ENCODE data around the gene IGF2R.
A peak's percentile ranks its signal among the peaks of the same experiment; 100 is the strongest.

Gene IGF2R

GRCh38 chr6:159952289-159953005 lies 16.4 kb upstream of the IGF2R start:
- H4K20me1 ChIP-seq, result no peaks in the 10 kb centered on the region
- H3K9me3 ChIP-seq, result no peaks in the 10 kb centered on the region
- no peaks in the 10 kb centered on the region for H3K27me3 ChIP-seq
- TF ChIP-seq Cebpa-rat (IDR thresholded peaks at IDR 0.05), result no peak
- no peak overlapping the region for H3K9ac ChIP-seq
- H3K36me3 ChIP-seq, result no peaks in the 10 kb centered on the region
- H3K4me2 ChIP-seq, result peak overlapping the region; percentile 16; the same call in 1 of the 2 replicates
- no peak overlapping the region for H3K4me3 ChIP-seq
- 0 out of 2 replicates have a peak, but pooled peaks cover 6% of the 10 kb centered on the region for H3K4me1 ChIP-seq
- H3K27ac ChIP-seq, result no peak overlapping the region

- Histone ChIP-seq H3K4me1 (0 out of 2 replicates have a peak, but pooled peaks cover 6% of the 10 kb centered on the region), H3K27ac (no peak overlapping the region), H3K4me3 (no peak overlapping the region), H3K9ac (no peak overlapping the region), H3K4me2 (no peak overlapping the region), H3K9me3 (no peaks in the 10 kb centered on the region), H3K27me3 (no peaks in the 10 kb centered on the region), H3K36me3 (no peaks in the 10 kb centered on the region), H4K20me1 (no peaks in the 10 kb centered on the region)
- no peak for TF ChIP-seq Cebpa-rat (IDR thresholded peaks at IDR 0.05)
Observed at GRCh38 chr6:159953091-159953601, 15.7 kb upstream of the IGF2R start.

DNA sequence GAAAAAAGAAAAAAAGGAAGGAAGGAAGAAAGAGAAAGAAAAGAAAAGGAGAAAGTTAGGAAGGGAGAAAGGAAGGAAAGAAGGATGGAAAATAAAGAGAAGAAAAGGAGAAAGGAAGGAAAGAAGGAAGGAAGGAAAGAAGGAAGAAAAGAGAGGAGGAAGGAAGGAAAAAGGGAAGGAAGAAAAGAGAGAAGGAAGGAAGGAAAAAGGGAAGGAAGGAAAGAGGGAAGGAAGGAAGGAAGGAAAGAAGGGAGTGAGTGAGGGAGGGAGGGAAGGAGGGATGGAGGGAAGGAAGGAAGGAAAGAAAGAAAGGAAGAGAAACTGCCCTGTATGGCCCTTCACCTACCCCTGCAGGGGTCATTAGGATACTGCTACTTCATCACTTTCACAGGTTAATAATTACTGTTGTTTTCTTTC lies 12.9 kb upstream of the IGF2R start:
- 0 out of 2 replicates have a peak, but pooled peaks cover 6% of the 10 kb centered on the region for H3K4me1 ChIP-seq
- H3K4me2 ChIP-seq, result no peak overlapping the region
- no peaks in the 10 kb centered on the region for H3K27me3 ChIP-seq
- no peak overlapping the region for H3K27ac ChIP-seq
- no peak for TF ChIP-seq Cebpa-rat (IDR thresholded peaks at IDR 0.05)
- H3K9me3 ChIP-seq, result no peaks in the 10 kb centered on the region
- H4K20me1 ChIP-seq, result no peaks in the 10 kb centered on the region
- H3K9ac ChIP-seq, result no peak overlapping the region
- no peaks in the 10 kb centered on the region for H3K36me3 ChIP-seq
- H3K4me3 ChIP-seq, result no peak overlapping the region

GRCh38 chr6:159957071-159957673 lies 11.7 kb upstream of the IGF2R start:
- no peak for TF ChIP-seq Cebpa-rat (IDR thresholded peaks at IDR 0.05)
- Histone ChIP-seq H3K9ac (no peak overlapping the region), H3K4me3 (no peak overlapping the region), H3K27ac (no peak overlapping the region), H3K4me2 (no peak overlapping the region), H3K27me3 (no peaks in the 10 kb centered on the region), H3K36me3 (no peaks in the 10 kb centered on the region), H4K20me1 (no peaks in the 10 kb centered on the region), H3K4me1 (no peaks in the 10 kb centered on the region), H3K9me3 (no peaks in the 10 kb centered on the region)

GRCh38 chr6:159959165-159959975 lies 9.5 kb upstream of the IGF2R start:
- Histone ChIP-seq H3K4me2 (no peak overlapping the region), H3K27me3 (no peaks in the 10 kb centered on the region), H4K20me1 (no peaks in the 10 kb centered on the region), H3K27ac (no peak overlapping the region), H3K4me1 (no peaks in the 10 kb centered on the region), H3K4me3 (no peak overlapping the region), H3K36me3 (no peaks in the 10 kb centered on the region), H3K9me3 (no peaks in the 10 kb centered on the region), H3K9ac (no peak overlapping the region)
- TF ChIP-seq Cebpa-rat (IDR thresholded peaks at IDR 0.05), result no peak

GRCh38 chr6:159959976-159960384 lies 8.9 kb upstream of the IGF2R start:
- Histone ChIP-seq H3K4me3 (no peak overlapping the region), H3K4me1 (no peaks in the 10 kb centered on the region)
- TF ChIP-seq Cebpa-rat (IDR thresholded peaks at IDR 0.05), result no peak

DNA sequence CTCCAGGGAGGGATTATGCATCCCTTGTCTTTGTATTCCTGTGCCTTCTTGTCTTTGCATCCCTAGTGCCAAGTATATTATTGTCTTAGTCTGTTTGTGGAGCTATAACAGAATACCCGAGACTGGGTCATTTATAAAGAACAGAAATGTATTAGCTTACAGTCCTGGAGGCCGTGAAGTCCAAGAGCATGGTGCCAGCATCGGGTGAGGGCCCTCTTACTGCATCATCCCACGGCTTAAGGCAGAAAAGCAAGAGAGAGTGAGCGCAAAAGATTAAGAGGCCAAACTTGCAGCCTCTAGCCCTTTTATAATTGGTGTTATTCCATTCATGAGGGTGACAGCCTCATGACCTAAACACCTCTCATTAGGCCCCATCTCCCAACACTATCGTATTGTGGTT lies 8.4 kb upstream of the IGF2R start:
- Histone ChIP-seq H3K4me3 (no peak overlapping the region), H3K9me3 (no peaks in the 10 kb centered on the region), H3K27me3 (no peaks in the 10 kb centered on the region), H3K4me1 (no peaks in the 10 kb centered on the region), H3K27ac (no peak overlapping the region), H3K4me2 (no peak overlapping the region), H3K36me3 (no peaks in the 10 kb centered on the region), H3K9ac (no peak overlapping the region), H4K20me1 (no peaks in the 10 kb centered on the region)
- TF ChIP-seq Cebpa-rat (IDR thresholded peaks at IDR 0.05), result no peak

More at GRCh38 chr6:159959976-159960384, 8.9 kb upstream of the IGF2R start:
- no peaks in the 10 kb centered on the region for H3K9me3 ChIP-seq
- no peaks in the 10 kb centered on the region for H4K20me1 ChIP-seq
- no peak overlapping the region for H3K4me2 ChIP-seq
- H3K27ac ChIP-seq, result no peak overlapping the region
- no peaks in the 10 kb centered on the region for H3K27me3 ChIP-seq
- no peaks in the 10 kb centered on the region for H3K36me3 ChIP-seq
- H3K9ac ChIP-seq, result no peak overlapping the region

DNA sequence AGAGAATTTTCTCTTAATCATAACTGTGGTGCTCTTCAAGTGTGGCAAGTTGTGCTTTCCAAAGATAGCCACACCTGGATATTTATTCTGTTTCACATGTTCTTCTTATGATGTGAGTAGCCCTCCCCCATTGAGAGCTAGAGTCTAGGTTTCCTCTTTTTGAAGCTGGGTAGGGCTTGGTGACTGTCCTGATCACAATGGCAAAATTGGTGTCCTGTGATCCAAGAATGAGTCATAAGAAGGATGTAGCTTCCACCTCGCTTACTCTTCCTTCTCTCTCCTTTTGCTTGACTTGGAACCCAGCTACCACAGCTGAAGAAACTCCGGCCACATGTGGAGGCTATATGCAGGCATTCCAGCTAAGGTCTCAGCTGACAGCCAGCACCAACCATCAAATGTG lies 7.4 kb upstream of the IGF2R start:
- H3K4me2 ChIP-seq, result no peak overlapping the region
- H4K20me1 ChIP-seq, result no peaks in the 10 kb centered on the region
- H3K4me3 ChIP-seq, result no peak overlapping the region
- H3K27ac ChIP-seq, result no peak overlapping the region
- H3K4me1 ChIP-seq, result no peaks in the 10 kb centered on the region
- H3K9ac ChIP-seq, result no peak overlapping the region
- H3K27me3 ChIP-seq, result no peaks in the 10 kb centered on the region
- H3K36me3 ChIP-seq, result no peaks in the 10 kb centered on the region
- TF ChIP-seq Cebpa-rat (IDR thresholded peaks at IDR 0.05), result no peak
- H3K9me3 ChIP-seq, result no peaks in the 10 kb centered on the region

DNA sequence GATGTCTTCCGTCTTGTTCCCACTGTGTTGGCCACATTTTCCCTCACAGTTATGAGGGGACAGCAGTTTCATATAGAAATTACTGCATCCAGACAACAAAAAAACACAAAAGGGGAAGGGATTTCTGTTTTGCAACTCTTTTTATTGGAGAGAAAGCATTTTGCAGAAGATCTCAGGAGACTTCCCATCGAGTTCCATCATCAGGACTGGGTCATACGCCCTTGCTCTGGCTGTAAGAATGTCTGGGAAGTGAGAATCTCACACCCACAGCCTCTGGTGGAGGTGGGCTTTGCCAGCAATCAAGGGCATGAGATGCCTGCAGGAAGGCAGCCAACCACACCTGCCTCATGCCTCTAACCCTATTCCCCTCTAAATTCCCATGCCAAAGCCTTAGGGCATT lies 5.8 kb upstream of the IGF2R start:
- Histone ChIP-seq H3K36me3 (no peaks in the 10 kb centered on the region), H3K4me2 (no peak overlapping the region), H3K27ac (no peak overlapping the region), H3K9ac (no peak overlapping the region), H3K27me3 (no peaks in the 10 kb centered on the region), H3K9me3 (no peaks in the 10 kb centered on the region), H3K4me1 (peaks cover 1% of the 10 kb centered on the region), H3K4me3 (no peak overlapping the region), H4K20me1 (no peaks in the 10 kb centered on the region)
- TF ChIP-seq Cebpa-rat (IDR thresholded peaks at IDR 0.05), result no peak

Data from BLaER1 (cell line).